GM21515 (cell line): Measurements from ENCODE around the gene TIAM1.
A peak's percentile ranks its signal among the peaks of the same experiment; 100 is the strongest.

Experiments
- ATAC-seq: cut with Tn5 transposase; IDR thresholded peaks from one replicate; pipeline ENCODE4 v1.9.1; 2021; ENCODE audit not compliant: unreplicated experiment

The TIAM1 gene

GRCh38 chr21:31092832-31093625 lies 251.0 kb downstream of the TIAM1 start:
- ATAC-seq: no peak

DNA sequence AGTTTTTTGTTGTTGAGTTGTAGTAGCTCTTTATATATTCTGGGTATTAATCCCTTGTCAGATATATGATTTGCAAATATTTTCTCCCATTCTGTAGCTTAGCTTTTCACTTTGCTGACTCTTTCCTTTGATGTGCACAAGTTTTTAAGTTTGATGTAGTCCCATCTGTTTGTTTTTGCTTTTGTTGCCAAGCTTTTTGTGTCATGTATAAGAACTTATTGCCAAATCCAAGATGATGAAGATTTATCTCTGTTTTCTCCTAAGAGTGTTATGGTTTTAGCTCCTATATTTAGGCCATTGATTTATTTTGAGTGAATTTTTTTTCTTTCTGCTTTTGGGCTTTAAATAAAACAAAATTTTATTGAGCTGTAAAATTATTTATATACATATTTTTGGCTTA lies 253.7 kb downstream of the TIAM1 start:
- no peak for ATAC-seq

DNA sequence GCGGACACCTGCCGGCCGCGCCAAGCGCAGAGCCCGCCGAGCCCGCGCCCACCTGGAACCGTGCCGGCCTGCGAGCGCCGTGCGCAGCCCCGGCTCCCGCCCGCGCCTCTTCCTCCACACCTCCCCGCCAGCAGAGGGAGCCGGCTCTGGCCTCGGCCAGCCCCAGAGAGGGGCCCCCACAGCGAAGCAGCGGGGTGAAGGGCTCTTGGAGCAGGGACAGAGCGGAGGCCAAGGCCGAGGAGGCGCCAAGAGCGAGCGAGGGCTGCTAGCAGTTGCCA lies 255.6 kb downstream of the TIAM1 start:
- no peak for ATAC-seq

- no peak for ATAC-seq
Observed at GRCh38 chr21:31087639-31088473, 256.2 kb downstream of the TIAM1 start.

DNA sequence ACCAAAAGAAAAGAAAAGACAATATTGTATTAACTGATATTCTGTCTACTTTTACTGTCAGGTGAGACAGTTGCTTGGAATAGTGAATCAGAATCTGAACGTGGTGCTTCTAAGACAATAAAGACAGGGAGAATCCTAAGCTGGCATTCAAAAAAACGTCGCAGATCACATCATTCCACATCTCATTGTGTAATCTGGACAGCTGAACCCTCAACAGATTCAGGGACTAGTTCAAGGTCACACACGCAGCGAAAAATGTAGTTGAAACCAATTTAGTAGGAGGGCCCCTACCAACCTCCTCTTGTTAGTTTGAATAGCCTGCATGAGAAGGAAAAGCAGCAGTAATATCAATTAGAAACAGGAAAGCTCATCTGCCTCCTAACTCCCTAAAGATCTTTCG lies 259.4 kb downstream of the TIAM1 start:
- ATAC-seq: no peak

DNA sequence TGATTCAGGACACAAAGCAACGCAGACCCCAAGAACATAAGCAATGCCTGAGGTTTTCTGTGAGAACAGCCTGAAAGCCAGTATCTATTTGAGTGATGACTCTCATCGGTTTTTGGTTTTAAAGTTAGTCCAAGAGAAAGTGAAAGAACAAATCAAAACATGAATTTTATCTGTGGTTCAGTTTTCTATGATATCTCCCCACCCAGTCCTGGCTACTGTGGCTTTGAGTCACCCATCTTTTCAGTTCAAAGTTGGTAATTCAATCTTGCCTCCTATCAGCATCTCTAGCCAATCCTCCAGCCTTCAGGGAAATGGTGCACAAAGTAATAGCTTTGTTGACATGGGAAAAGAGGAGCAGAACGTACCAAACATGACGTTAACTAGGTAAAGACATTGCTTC lies 265.3 kb downstream of the TIAM1 start:
- ATAC-seq: peak; percentile 74

DNA sequence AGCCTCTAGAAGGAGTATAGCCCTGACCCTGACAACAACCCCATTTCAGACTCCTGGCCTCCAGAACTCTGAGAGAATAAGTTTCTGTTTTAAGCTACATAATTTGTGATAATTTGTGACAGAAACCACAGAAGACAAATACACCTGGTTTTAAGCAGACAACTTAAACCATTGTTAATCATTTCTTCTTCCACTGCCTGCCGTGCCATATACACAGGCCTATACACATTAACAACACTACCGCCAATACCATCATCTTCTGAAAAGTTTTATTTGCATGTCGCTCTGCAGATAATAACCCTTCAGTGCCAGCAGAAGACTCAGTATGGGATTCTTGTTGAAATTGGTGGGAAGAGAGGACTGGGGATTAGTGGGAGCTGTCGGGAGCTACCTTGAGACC lies 265.8 kb downstream of the TIAM1 start:
- ATAC-seq: no peak

GRCh38 chr21:31075848-31076247 lies 268.2 kb downstream of the TIAM1 start:
- no peak for ATAC-seq

- no peak for ATAC-seq
Observed at GRCh38 chr21:31072533-31072932, 271.5 kb downstream of the TIAM1 start.
